ENCODE measurements around the gene ATF6B.

GRCh38 chr6:32123681-32124080 is 4.4 kb downstream of the ATF6B start:
- TF ChIP-seq, protein P1, sequence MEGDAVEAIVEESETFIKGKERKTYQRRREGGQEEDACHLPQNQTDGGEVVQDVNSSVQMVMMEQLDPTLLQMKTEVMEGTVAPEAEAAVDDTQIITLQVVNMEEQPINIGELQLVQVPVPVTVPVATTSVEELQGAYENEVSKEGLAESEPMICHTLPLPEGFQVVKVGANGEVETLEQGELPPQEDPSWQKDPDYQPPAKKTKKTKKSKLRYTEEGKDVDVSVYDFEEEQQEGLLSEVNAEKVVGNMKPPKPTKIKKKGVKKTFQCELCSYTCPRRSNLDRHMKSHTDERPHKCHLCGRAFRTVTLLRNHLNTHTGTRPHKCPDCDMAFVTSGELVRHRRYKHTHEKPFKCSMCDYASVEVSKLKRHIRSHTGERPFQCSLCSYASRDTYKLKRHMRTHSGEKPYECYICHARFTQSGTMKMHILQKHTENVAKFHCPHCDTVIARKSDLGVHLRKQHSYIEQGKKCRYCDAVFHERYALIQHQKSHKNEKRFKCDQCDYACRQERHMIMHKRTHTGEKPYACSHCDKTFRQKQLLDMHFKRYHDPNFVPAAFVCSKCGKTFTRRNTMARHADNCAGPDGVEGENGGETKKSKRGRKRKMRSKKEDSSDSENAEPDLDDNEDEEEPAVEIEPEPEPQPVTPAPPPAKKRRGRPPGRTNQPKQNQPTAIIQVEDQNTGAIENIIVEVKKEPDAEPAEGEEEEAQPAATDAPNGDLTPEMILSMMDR (conservative IDR thresholded peaks at IDR 0.05; ENCODE audit: low read depth, low read length): no peak
- TF ChIP-seq EZH2 (IDR thresholded peaks at IDR 0.05; ENCODE audit: borderline replicate concordance, low read depth, low read length, poor library complexity, severe bottlenecking): no peak
